ENCODE measurements around the gene FEM1C.

GRCh38 chr5:115520191-115520590 is 24.4 kb downstream of the FEM1C start:
- TF ChIP-seq EZH2 (IDR thresholded peaks at IDR 0.05) (no peak), POLR2AphosphoS5 (IDR thresholded peaks at IDR 0.05; ENCODE audit: borderline replicate concordance, low read depth, low read length) (no peak)

All from SK-N-MC (cell line).